GM12892 (cell line): ENCODE data around the gene MED13L.

Source experiments
- POLR2A ChIP-seq: IDR thresholded peaks from 2 replicates; pipeline ENCODE4 v1.6.1; 2011; ENCODE audit warnings: low read depth, low read length, control low read depth
- POLR2AphosphoS5 ChIP-seq: IDR thresholded peaks from 2 replicates; pipeline ENCODE4 v1.6.1; 2011; ENCODE audit warnings: low read depth, low read length, control low read depth
- TAF1 ChIP-seq: IDR thresholded peaks from 2 replicates; pipeline ENCODE4 v1.6.1; 2011; ENCODE audit warnings: low read depth, mild to moderate bottlenecking, control low read depth, low read length, borderline replicate concordance

DNA sequence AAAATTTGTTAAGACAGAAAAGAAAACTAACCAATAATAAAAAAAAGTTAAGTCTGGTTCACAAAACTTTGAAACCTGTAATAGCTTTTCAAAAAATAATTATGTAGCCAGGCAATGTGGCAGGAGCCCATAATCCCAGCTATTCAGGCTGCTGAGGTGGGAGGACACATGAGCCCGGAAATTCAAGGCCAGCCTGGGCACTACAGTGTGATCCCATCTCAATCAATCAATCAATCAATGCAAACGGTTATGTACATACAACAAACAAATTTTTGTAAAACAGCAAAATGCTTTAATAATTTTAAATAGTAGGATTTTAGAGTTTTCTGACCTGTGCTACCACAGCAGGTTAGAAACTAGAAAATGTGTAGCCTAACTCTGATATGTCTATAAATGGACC, 152.4 kb downstream of the MED13L start:
- TF ChIP-seq POLR2A (no peak), POLR2AphosphoS5 (no peak), TAF1 (no peak)
